ENCODE data around the gene TMCO4.

TMCO4 gene

GRCh38 chr1:19680644-19681043 lies 119.1 kb downstream of the TMCO4 start:
- DNase-seq: no peak

DNA sequence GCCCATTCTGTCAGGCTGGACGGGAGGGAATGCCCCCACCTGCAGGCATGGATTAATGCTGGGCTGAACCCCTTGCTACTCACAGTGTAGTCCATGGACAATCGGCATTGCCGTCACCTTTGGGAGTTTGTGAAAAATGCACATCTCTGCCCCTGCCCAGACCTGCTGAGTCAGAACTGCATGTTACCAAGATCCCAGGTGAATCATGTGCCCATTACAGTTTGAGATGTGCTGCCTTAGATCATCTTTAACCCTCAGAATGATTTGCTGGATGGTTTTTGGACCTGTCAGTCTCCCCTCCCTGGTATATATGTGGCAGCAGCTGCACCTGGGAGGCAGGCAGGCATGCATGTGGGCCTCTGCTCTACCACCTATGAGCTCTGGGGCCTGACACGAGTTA lies 120.0 kb downstream of the TMCO4 start:
- no peak for DNase-seq

GRCh38 chr1:19678931-19679453 lies 120.7 kb downstream of the TMCO4 start:
- no peak for DNase-seq

GRCh38 chr1:19678493-19678892 lies 121.2 kb downstream of the TMCO4 start:
- no peak for DNase-seq

- peak; percentile 21 for DNase-seq
Measured at GRCh38 chr1:19676438-19676922, 123.2 kb downstream of the TMCO4 start.

DNA sequence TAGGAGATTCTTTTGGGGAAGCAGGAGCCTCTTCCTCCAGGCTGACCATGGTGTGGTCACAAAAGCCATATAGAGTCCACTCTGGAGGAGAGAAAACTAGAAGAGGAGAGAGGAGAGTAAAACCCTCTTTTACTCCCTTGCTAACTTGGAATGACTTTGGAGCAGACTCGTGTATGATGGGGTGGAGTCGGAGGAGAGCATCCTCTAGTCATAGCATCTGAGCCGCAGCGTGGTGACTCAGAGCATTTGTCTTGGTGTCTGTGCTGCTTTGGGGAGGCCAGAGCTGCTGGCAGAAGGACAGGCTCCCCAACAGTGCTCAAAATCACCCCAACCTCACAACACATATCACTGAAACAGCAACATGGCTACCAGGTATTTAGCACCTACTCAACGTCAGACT lies 123.9 kb downstream of the TMCO4 start:
- no peak for DNase-seq

DNA sequence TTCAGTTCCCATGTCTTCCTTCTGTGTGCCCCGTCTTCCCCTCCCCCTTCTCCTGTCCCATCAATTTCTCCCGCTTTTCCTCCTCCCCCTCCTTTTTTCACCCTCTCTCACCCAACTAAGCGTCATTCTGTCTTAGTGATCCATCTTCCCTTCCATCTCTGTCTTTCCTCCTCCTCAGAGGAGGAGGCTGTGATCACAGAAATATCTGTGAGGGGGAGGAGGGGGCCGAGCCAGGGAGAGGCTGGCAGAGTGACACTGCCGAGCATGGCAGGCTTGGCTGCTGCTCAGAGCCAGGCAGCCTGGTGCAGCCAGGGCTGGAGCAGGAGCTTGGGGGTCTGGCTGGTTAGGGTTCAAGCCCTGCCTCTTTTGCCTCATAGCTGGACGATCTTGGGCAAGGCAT lies 127.5 kb downstream of the TMCO4 start:
- no peak for DNase-seq

DNA sequence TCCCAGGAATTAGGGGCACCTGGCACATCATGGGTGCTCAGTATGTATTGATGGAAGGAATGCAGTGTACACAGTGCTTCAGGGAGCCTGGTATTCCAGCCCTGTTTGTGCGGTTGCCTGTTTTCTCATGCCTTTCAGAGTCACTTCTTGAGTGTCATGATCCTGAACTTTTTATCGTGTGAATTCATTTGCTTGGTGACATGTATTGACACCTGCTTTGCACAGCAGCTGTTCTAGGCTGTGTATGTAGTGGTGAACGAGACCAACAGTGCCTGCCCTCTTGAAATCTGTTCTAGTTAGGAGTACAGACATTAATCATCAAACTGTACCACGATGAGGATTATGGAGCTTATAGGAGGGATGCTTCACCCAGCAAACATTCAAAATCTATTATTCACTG lies 128.9 kb downstream of the TMCO4 start:
- no peak for DNase-seq

- DNase-seq: no peak
Measured at GRCh38 chr1:19668888-19669287, 130.8 kb downstream of the TMCO4 start.

- DNase-seq: no peak
Measured at GRCh38 chr1:19665496-19666465, 133.9 kb downstream of the TMCO4 start.

DNA sequence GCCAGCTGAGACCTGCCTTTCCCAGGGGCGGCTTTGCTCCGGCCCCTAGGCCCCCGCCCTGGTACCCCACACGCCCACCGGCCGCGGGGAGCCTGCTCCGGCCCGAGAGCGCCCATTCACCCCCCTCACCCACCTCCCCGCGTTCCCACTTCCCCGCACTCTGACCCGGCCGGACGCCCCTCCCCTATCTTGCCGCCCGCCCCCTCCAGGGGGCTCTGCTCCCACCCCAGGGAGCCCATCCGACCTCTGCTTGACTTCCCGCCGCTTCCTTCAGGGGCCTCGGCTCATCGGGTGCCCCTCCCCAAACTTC lies 134.6 kb downstream of the TMCO4 start:
- DNase-seq: no peak

DNA sequence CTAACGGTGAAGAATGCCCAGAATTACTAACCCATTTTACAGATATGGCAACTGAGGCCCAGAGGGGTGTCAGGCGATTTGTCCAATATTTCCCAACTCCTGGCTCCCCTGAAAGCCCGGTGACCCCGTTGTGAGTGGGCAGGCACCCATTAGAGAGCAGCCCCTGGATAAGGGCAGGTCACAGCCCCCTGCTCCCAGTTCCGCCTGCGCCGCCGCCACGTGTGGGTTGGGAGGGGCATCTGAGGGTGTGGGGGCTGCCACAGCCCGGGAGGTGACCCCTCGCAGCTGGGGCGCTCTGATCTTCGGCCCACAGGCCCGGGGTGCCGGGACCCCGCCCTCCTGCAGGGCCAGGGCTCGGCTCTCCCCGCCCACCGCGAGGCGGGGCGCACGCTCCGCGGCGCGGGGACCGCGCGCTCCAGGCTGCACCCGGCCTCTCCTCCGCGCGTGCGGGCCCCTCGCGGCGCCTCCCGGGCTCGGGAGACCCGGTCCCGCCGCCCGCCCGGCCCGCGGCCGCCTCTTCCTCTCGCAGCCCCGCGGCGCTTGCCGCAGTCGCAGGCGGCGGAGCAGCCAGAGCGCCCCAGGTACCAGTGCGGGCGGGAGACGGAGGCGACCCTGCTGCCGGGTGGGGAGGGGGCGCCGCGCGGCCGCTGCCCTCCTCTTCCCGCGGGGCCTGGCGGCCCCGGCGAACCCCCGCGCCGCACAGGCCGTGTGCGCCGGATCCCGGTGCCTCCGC lies 135.1 kb downstream of the TMCO4 start, which contains the start of gene HTR6:
TSS of gene HTR6 (plus strand) at position 423 of the 733 bp plus-strand sequence. CDS start 879 bp downstream, outside the sequence.
- DNase-seq: no peak

- DNase-seq: no peak
Measured at GRCh38 chr1:19662313-19662712, 137.4 kb downstream of the TMCO4 start.

DNA sequence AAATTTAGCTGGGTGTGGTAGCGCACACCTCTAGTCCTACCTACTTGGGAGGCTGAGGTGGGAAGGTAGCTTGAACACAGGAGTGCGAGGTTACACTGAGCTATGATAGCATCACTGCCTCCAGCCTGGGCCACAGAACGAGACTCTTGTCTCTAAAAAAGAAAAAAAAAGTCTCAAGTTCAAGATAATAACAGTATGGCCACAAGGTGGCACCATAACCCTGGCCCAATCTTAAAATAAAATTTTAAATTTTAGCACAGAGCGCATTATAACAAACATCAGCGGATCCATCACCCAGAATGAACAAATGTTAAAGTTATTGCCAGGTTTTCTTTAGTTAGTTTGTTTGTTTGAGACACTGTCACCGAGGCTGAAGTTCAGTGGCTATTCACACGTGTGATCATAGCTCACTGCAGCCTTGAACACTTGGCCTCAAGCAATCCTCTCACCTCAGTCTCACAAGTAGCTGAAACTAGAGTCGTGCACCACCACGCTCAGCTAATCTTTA lies 137.9 kb downstream of the TMCO4 start:
- DNase-seq: peak; percentile 56

DNA sequence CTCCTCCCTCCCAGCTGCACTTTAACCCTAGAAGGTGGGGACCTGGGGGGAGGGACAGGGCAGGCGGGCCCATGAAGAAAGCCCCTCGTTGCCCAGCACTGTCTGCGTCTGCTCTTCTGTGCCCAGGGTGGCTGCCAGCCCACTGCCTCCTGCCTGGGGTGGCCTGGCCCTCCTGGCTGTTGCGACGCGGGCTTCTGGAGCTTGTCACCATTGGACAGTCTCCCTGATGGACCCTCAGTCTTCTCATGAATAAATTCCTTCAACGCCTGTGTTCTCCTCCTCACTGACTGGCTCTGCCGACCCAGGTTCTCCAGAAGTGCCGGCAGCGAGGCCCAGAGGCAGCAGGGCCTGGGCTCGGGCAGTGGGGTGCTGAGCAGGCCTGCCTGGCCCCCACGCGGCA lies 141.5 kb downstream of the TMCO4 start:
- no peak for DNase-seq

- no peak for DNase-seq
Measured at GRCh38 chr1:19657511-19657910, 142.2 kb downstream of the TMCO4 start.

DNA sequence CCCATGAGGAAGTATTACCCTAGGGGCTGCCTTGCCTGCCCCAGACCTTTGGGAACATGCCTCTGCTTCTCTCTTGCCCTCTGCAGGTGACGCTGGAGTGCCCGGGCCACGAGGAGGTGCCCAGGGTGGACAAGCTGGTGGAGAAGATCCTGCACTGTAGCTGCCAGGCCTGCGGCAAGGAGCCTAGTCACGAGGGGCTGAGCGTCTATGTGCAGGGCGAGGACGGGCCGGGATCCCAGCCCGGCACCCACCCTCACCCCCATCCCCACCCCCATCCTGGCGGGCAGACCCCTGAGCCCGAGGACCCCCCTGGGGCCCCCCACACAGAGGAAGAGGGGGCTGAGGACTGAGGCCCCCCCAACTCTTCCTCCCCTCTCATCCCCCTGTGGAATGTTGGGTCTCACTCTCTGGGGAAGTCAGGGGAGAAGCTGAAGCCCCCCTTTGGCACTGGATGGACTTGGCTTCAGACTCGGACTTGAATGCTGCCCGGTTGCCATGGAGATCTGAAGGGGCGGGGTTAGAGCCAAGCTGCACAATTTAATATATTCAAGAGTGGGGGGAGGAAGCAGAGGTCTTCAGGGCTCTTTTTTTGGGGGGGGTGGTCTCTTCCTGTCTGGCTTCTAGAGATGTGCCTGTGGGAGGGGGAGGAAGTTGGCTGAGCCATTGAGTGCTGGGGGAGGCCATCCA lies 142.8 kb downstream of the TMCO4 start:
- DNase-seq: no peak

- no peak for DNase-seq
Measured at GRCh38 chr1:19656134-19656779, 143.5 kb downstream of the TMCO4 start.

DNA sequence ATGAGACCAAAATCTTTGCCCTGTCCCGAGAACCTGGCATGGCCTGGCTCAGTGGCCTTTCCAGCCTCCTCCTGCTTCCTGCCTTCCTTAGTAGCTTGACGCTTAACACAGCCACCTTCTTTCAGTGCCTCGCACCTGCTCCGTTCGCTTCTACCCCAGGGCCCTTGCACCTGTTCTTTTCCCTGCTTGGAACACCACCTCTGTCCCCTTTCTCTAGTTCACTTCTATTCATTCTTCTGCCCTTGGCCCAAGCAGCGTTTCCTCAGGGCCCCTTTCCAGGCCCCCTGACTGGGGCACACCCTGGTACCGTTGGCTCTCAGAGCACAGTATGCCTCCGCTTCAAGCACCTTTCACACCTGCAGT lies 144.0 kb downstream of the TMCO4 start:
- DNase-seq: no peak

DNA sequence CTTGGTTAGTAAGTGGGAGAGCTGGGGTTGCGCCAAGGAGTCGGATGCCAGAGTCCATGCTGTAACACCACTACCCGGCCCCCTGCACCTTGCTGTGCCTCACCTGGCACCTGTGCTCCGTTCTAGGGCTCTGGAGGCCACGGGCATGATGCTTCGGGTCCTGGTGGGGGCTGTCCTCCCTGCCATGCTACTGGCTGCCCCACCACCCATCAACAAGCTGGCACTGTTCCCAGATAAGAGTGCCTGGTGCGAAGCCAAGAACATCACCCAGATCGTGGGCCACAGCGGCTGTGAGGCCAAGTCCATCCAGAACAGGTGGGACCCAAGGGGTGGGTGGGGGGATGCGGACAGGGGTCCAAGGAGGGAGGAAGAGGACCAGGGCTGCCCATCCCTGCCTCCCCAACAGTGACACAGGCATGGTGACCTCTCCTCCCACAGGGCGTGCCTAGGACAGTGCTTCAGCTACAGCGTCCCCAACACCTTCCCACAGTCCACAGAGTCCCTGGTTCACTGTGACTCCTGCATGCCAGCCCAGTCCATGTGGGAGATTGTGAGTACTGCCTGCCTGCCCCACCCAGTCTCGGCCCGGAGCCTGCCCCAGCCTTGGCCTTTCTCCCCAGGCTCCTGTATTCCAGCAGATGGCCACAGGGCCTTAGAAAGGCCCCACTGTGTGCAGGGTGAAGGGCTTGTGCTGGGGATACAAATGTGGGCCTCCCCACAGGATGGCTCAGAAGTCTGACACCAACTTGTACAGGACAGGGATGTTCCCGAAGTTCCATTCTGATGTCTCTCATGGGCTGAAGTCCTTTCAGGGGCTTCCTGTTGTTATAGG lies 144.6 kb downstream of the TMCO4 start:
- DNase-seq: no peak

DNA sequence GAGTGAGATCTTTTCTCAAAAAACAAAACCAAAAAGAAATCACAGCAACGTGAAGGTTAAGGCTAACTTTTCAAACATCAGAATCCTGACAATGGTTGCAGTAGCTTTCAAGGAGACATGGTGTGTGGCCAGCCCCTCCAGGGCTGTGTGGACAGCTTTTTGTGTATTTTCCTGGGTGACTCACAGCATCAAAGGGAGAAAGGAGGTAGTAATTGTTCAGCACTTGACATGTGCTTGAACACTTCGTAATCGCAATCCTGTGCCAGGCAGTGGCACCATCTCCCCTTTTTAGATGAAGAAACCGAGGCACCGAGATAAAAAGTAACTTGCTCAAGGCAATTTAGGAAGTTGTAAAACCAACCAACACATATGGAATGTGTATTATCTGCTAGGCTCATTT lies 145.3 kb downstream of the TMCO4 start:
- peak; percentile 29 for DNase-seq

Measured in kidney glomerular epithelial cell (primary cell).